ENCODE results near the gene POPDC2.

DNA sequence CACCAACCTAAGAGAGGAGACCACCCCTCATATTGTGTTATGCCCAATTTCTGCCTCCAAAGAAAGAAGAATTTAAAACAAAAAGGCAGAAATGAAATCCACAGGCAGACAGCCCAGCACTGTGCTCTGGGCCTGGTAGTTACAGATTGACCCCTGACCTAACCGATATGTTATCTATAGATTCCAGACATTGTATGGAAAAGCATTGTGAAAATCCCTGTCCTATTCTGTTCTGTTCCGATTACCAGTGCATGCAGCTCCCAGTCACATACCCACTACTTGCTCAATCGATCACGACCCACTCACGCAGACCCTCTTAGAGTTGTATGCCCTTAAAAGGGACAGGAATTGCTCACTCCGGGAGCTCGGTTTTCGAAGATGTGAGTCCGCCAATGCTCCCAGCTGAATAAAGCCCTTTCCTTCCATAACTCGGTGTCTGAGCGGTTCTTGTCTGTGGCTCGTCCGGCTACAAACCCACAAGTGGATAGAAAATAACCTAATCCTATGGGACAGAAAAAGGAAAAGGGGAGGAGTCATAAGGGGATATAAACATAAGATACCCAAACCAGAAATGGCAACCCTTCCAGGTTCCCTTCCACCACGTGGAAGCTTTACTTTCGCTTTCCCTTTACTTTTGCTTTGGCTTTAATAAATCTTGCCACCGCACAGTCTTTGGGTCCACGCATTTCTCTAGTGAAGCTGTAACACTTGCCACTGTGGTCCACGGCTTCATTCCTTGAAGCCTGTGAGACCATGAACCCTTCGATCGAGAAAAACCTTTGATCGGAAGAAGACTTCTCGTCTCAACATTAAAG, 40.7 kb upstream of the POPDC2 start:
- TF ChIP-seq, protein P1, sequence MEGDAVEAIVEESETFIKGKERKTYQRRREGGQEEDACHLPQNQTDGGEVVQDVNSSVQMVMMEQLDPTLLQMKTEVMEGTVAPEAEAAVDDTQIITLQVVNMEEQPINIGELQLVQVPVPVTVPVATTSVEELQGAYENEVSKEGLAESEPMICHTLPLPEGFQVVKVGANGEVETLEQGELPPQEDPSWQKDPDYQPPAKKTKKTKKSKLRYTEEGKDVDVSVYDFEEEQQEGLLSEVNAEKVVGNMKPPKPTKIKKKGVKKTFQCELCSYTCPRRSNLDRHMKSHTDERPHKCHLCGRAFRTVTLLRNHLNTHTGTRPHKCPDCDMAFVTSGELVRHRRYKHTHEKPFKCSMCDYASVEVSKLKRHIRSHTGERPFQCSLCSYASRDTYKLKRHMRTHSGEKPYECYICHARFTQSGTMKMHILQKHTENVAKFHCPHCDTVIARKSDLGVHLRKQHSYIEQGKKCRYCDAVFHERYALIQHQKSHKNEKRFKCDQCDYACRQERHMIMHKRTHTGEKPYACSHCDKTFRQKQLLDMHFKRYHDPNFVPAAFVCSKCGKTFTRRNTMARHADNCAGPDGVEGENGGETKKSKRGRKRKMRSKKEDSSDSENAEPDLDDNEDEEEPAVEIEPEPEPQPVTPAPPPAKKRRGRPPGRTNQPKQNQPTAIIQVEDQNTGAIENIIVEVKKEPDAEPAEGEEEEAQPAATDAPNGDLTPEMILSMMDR (IDR thresholded peaks at IDR 0.05), result no peak
- TF ChIP-seq POLR2A (IDR thresholded peaks at IDR 0.05), result no peak
